GM19467 (cell line): ENCODE measurements around the gene SEPTIN1.
"Not testable (repeated sequence)": the region's sequence is repeated elsewhere in the genome, so short reads cannot be mapped to it uniquely, and the experiment has no call there.

Source experiments
- ATAC-seq: cut with Tn5 transposase; IDR thresholded peaks from one replicate; pipeline ENCODE4 v1.9.1; 2021; ENCODE audit warnings: mild to moderate bottlenecking, moderate library complexity; ENCODE audit not compliant: unreplicated experiment

SEPTIN1 gene

GRCh38 chr16:30358577-30358936, 23.8 kb downstream of the SEPTIN1 start:
- ATAC-seq: no peak

GRCh38 chr16:30357715-30358576, 24.4 kb downstream of the SEPTIN1 start:
- ATAC-seq: no peak

GRCh38 chr16:30357085-30357714, 25.2 kb downstream of the SEPTIN1 start:
- no peak for ATAC-seq

GRCh38 chr16:30356401-30357084, 25.8 kb downstream of the SEPTIN1 start:
- ATAC-seq: no peak

- ATAC-seq: no peak
Observed at GRCh38 chr16:30355954-30356308, 26.4 kb downstream of the SEPTIN1 start.

- peak; percentile 47 for ATAC-seq
Observed at GRCh38 chr16:30355144-30355953, 27.0 kb downstream of the SEPTIN1 start, which contains the start of gene CD2BP2. Gene CD2BP2 (minus strand): TSS chr16:30355308. CDS start chr16:30354681, 627 bp downstream.

GRCh38 chr16:30354423-30355143, 27.8 kb downstream of the SEPTIN1 start:
- no peak for ATAC-seq

- no peak for ATAC-seq
Observed at GRCh38 chr16:30353438-30354129, 28.8 kb downstream of the SEPTIN1 start.

- no peak for ATAC-seq
Observed at GRCh38 chr16:30352488-30353401, 29.6 kb downstream of the SEPTIN1 start.

GRCh38 chr16:30351586-30352419, 30.6 kb downstream of the SEPTIN1 start:
- ATAC-seq: no peak

GRCh38 chr16:30351001-30351441, 31.3 kb downstream of the SEPTIN1 start:
- no peak for ATAC-seq

GRCh38 chr16:30350134-30350871, 32.1 kb downstream of the SEPTIN1 start:
- peak; percentile 38 for ATAC-seq

- no peak for ATAC-seq
Observed at GRCh38 chr16:30349675-30350074, 32.7 kb downstream of the SEPTIN1 start.

GRCh38 chr16:30348929-30349328, 33.4 kb downstream of the SEPTIN1 start:
- ATAC-seq: no peak

GRCh38 chr16:30348113-30348512, 34.2 kb downstream of the SEPTIN1 start:
- no peak for ATAC-seq

GRCh38 chr16:30346286-30346685, 36.1 kb downstream of the SEPTIN1 start:
- ATAC-seq: no peak

- not testable (repeated sequence) for ATAC-seq
Observed at GRCh38 chr16:30343491-30343820, 38.9 kb downstream of the SEPTIN1 start.
